Esophagus muscularis mucosa (tissue), 4 donors: Measurements from ENCODE around the gene AGAP1. TPM values are rescaled to one million over a fixed set of nuclear protein-coding genes. Genes with fewer than 3 reads are reported as not detected.

ENCODE experiments used
- DNase-seq: peaks from one replicate; pipeline ENCODE4 v3.0.0-alpha.2; 2017; ENCODE audit errors: extremely low spot score
- H3K27ac ChIP-seq, 4 donors: fragments of 200-600 bp; sonication (generic); replicated peaks in 1 of 4; 1 replicate in 3 of 4; 2 replicates in 1 of 4; pipeline ENCODE4 v1.5.1; 2016 to 2019; ENCODE audit warnings: mild to moderate bottlenecking in 1 of 4
- H3K27me3 ChIP-seq, 4 donors: fragments of 200-600 bp; sonication (generic); one replicate each; pipeline versions ENCODE4 v1.5.1 to v1.6.0; 2016 to 2019
- H3K36me3 ChIP-seq, 4 donors: fragments of 200-600 bp; sonication (generic); one replicate each; pipeline ENCODE4 v1.5.1; 2016 to 2019
- H3K4me1 ChIP-seq, 4 donors: fragments of 200-600 bp; sonication (generic); one replicate each; pipeline ENCODE4 v1.5.1; 2016 to 2019
- H3K4me3 ChIP-seq, 4 donors: fragments of 200-600 bp; sonication (generic); 1 replicate in 2 of 4; 2 replicates in 2 of 4; pipeline ENCODE4 v1.5.1; 2016 to 2019; ENCODE audit warnings: mild to moderate bottlenecking in 4 of 4, moderate library complexity in 1 of 4
- H3K9me3 ChIP-seq, 4 donors: fragments of 200-600 bp; sonication (generic); 1 replicate in 3 of 4; 2 replicates in 1 of 4; pipeline ENCODE4 v1.5.1; 2016 to 2019
- CTCF ChIP-seq, 3 experiments: fragments of 200-600 bp in 2 of 3; fragments of 450-650 bp in 1 of 3; sonication (generic) in 2 of 3; IDR thresholded peaks; one replicate each; pipeline ENCODE4 v1.5.1; 2017 to 2019; ENCODE audit warnings: antibody characterized with exemption in 3 of 3, mild to moderate bottlenecking in 2 of 3, moderate library complexity in 1 of 3
- EP300 ChIP-seq: sonication (generic); formaldehyde crosslinking; IDR thresholded peaks from one replicate; pipeline ENCODE4 v1.6.1; 2017; ENCODE audit warnings: antibody characterized with exemption
- POLR2A ChIP-seq: fragments of 450-650 bp; IDR thresholded peaks from one replicate; pipeline ENCODE4 v1.6.1; 2017; ENCODE audit warnings: antibody characterized with exemption, moderate library complexity, mild to moderate bottlenecking, low read depth
- POLR2AphosphoS5 ChIP-seq, 2 donors: sonication (generic); formaldehyde crosslinking; IDR thresholded peaks; one replicate each; pipeline ENCODE4 v1.6.1; 2017; ENCODE audit warnings: antibody characterized with exemption in 2 of 2
- WGBS: methylation state at CpG from one replicate; pipeline ENCODE4 v1.1.5; 2018; 5-methylcytosine and 5-hydroxymethylcytosine counted together
- intact Hi-C: fragments of 100-400 bp; cut with DNase I; formaldehyde crosslinking; loops from one replicate; pipeline ENCODE4 v1.15.1; 2023
- total RNA-seq, 4 donors: library from RNA; depleted of rRNA; stranded (reverse); fragments of >200 nt; gene quantifications; one replicate each; pipeline versions ENCODE4 v1.1.0 to v1.2.1, GENCODE V29; 2016

AGAP1 gene
- total RNA-seq, 4 donors from 2014 or later = 37.9 to 62.4 (median 47.2) TPM

- no peak for DNase-seq
- WGBS = 62% methylated on average over 9 of the region's 18 CpGs
- Histone ChIP-seq H3K27me3 (no peaks in the 10 kb centered on the region), H3K9me3 (peaks cover 0 to 7% (median 0%) of the 10 kb centered on the region in 4 donors), H3K36me3 (no peaks in the 10 kb centered on the region), H3K27ac (peak overlapping the region in 3 of 4 donors; percentile 44 to 75 (median 50)), H3K4me3 (peak overlapping the region; percentile 75 to 87 (median 80)), H3K4me1 (peaks cover 22 to 51% (median 37%) of the 10 kb centered on the region in 4 donors)
- TF ChIP-seq CTCF (IDR thresholded peaks at IDR 0.05) = no peak
- intact Hi-C loops = loop anchor here (5.0 to 10.0 kb wide), 2 partner anchors 179 to 247 kb away; no protein-coding TSS in a partner anchor
Observed at GRCh38 chr2:235495373-235496238, 1.8 kb downstream of the AGAP1 start.

GRCh38 chr2:235496239-235496621 lies 2.4 kb downstream of the AGAP1 start:
- Histone ChIP-seq H3K27ac (no peak overlapping the region), H3K4me1 (peaks cover 28 to 57% (median 43%) of the 10 kb centered on the region in 4 donors), H3K36me3 (no peaks in the 10 kb centered on the region), H3K27me3 (no peaks in the 10 kb centered on the region), H3K4me3 (peak overlapping the region in 1 of 4 donors; percentile 83), H3K9me3 (peaks cover 0 to 6% (median 0%) of the 10 kb centered on the region in 4 donors)
- TF ChIP-seq POLR2A = no peak
- no peak for TF ChIP-seq EP300
- TF ChIP-seq CTCF (IDR thresholded peaks at IDR 0.05) = no peak
- TF ChIP-seq POLR2AphosphoS5 (IDR thresholded peaks at IDR 0.05) = no peak
- no peak for DNase-seq
- 82% methylated on average over 5 of the region's 8 CpGs for WGBS
- intact Hi-C loops = loop anchor here (5.0 to 10.0 kb wide), 2 partner anchors 179 to 246 kb away; no protein-coding TSS in a partner anchor

GRCh38 chr2:235497096-235497495 lies 3.3 kb downstream of the AGAP1 start:
- H3K4me1 ChIP-seq = peaks cover 37 to 66% (median 52%) of the 10 kb centered on the region in 4 donors
- no peaks in the 10 kb centered on the region for H3K27me3 ChIP-seq
- no peak for TF ChIP-seq EP300
- no peak for TF ChIP-seq POLR2A
- no peak for TF ChIP-seq CTCF (IDR thresholded peaks at IDR 0.05)
- no peak for TF ChIP-seq POLR2AphosphoS5 (IDR thresholded peaks at IDR 0.05)
- intact Hi-C loops = loop anchor here (5.0 to 10.0 kb wide), 2 partner anchors 178 to 245 kb away; no protein-coding TSS in a partner anchor
- no peak for DNase-seq
- no peak overlapping the region for H3K4me3 ChIP-seq
- no peaks in the 10 kb centered on the region for H3K9me3 ChIP-seq
- 96% methylated on average over 2 of the region's 3 CpGs for WGBS
- no peak overlapping the region for H3K27ac ChIP-seq
- no peaks in the 10 kb centered on the region for H3K36me3 ChIP-seq

- DNase-seq = no peak
- no peak overlapping the region for H3K4me3 ChIP-seq
- H3K9me3 ChIP-seq = no peaks in the 10 kb centered on the region
- 74% methylated on average over 8 of the region's 9 CpGs for WGBS
- H3K4me1 ChIP-seq = peaks cover 37 to 60% (median 55%) of the 10 kb centered on the region in 4 donors
- intact Hi-C loops = loop anchor here (5.0 to 10.0 kb wide), 2 partner anchors 176 to 244 kb away; no protein-coding TSS in a partner anchor
- no peak overlapping the region for H3K27ac ChIP-seq
- TF ChIP-seq POLR2AphosphoS5 (IDR thresholded peaks at IDR 0.05) (no peak), POLR2A (no peak), CTCF (IDR thresholded peaks at IDR 0.05) (no peak), EP300 (no peak)
- H3K36me3 ChIP-seq = no peaks in the 10 kb centered on the region
- no peaks in the 10 kb centered on the region for H3K27me3 ChIP-seq
Observed at GRCh38 chr2:235498541-235498940, 4.7 kb downstream of the AGAP1 start.
